ENCODE measurements around the gene NCAM2.

NCAM2 gene

GRCh38 chr21:20997636-20998455 is at the start of gene NCAM2:
NCAM2 (plus strand) TSS chr21:20998409.
- peak; percentile 62 to 84 for DNase-seq

DNA sequence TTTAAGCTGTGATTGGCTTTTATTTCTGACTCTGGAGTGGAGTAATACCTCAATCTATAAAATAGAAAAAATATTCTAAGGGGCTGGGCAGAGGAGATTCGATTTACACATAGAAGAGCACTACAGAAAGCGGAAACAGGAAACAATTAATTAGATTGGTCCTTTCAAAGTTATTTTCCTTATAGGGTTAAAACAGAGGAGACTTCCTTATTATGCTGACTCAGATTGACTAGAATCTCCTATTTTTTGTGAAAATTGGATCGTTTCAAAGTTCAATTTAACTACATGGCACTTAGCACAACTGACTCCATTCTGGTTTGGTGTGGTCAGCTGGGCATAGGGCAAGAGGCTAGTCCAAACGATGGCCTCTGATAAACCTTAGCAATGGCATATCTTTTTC is 48.3 kb upstream of the NCAM2 start:
- no peak for DNase-seq

DNA sequence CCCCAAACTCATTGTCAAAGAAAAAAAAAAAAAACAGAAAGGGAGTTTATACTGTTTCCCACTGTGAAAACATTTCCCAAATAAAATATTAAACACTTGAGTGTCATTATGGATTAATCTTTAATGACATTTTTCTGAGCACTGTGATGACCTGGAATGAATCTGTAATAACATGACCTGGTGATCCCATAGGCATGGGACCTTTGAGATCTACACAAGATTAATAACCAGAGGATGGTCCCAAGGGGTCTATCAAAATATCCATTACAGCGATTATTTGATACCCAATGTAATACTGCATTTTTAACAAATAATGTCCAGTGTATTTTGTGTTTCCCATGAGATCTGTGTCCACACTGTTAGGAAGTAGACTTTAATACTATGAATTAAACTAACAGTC is 32.4 kb upstream of the NCAM2 start:
- DNase-seq: no peak

GRCh38 chr21:20968391-20968790 is 29.8 kb upstream of the NCAM2 start:
- no peak for DNase-seq

- no peak for DNase-seq
Observed at GRCh38 chr21:20970691-20971090, 27.5 kb upstream of the NCAM2 start.

- DNase-seq: peak; percentile 49 to 62
Observed at GRCh38 chr21:20971296-20971921, 26.8 kb upstream of the NCAM2 start.

- no peak for DNase-seq
Observed at GRCh38 chr21:20994790-20995189, 3.4 kb upstream of the NCAM2 start.

DNA sequence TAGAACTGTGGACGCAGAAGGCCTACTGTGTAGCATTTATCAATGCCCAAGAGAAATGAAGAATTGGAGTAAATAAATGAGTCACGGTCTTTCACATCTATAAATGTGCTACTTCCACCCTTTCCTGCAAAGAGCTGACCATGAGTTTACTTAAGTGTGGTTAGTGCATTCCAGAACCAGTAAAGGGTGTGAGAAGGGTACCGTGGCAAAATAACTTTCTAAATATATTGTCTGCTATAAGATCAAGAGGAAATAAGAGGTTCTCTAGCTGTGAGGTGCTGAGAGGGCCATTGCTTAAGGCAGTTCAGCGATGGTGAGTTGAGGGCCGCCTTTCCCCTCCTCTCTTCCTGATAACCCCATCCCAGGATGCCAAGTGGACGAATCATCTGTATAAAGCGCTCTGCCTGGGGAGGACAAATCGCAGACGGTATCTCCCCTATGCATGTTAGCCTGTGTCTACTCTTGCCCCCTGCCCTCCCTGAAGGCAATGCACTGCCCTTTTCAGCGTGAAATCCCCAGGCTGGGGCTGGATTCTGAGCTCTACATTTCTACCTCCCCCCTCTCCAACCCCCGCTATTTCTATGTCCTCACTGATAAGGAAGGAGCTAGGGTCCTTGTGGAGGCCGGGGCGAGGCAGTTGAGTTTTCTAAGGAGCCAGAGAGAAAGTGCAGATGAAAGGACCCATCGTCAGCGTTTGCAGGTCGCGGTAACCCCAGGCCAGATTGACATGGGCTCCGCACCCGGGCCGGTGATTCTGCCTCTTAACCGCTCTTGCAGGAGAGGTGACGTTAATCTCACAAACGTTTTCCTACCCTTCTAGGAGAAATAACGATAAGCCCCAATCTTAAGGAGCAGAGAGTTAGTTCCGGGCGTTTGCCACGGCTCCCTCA is 1.5 kb upstream of the NCAM2 start:
- DNase-seq: no peak

- DNase-seq: no peak
Observed at GRCh38 chr21:20997311-20997635, 936 bp upstream of the NCAM2 start.

DNA sequence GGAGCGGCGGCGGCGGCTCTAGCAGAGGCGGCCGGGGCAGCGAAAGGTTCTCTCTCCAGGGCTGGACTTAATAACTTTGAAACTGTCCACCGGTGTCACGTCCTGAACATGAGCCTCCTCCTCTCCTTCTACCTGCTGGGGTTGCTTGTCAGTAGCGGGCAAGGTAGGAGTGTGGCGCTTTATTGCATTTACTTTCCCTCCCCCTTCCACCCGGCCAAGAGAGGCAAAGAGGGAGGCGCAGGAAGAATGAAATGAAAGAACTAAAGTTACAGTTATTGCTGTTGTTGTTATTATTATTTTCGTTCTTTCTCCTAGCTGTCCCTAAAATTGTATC is 214 bp downstream of the NCAM2 start:
- DNase-seq: peak in 1 of 2 experiments; percentile 64

DNA sequence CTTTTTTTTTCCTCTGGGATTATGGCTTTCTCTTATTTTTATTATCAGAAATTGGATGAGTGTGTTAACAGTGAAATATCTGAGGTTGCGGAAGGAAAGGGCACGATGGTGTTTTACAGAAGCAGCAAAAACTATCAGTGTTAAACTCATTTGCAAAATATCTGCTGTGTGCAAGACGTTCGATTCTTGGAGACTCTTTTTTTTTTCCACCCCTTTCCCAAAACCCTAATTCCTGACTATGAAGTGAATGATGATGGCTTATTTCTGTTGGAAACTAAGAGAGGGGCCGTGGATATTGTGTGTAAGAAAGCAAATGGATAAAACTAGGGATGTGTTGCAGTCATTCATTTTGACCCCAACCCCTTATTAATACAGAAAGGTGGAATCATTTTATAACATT is 677 bp downstream of the NCAM2 start:
- DNase-seq: no peak

- DNase-seq: peak; percentile 22 to 55
Observed at GRCh38 chr21:20999659-21000058, 1.4 kb downstream of the NCAM2 start.

DNA sequence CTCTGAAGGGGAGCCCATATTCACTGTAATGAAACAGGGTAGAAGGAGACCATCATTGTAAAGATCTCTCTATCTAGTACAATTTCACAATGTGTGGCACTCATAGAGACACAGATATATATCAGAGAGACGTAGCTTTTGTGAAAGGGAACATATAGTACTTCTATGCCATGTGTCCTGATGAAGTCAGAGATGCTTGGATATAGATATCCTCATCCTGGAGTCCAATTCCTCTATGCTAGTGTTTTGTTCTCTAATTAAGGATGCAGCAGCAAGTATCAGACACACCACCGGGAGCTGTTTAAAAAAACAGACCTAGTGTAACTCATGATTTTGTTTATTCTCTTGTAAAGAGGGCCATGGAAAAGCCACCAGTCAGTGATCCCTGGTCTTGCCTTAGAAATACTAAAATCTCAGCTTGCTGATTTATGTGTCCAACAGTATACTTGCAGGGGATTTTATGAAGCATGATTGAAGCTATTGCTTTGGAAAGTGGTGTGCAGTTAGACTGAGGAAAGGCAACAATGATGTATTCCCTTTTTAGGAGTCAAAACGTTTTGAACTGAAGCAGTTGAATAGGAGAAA is 2.5 kb downstream of the NCAM2 start:
- no peak for DNase-seq

DNA sequence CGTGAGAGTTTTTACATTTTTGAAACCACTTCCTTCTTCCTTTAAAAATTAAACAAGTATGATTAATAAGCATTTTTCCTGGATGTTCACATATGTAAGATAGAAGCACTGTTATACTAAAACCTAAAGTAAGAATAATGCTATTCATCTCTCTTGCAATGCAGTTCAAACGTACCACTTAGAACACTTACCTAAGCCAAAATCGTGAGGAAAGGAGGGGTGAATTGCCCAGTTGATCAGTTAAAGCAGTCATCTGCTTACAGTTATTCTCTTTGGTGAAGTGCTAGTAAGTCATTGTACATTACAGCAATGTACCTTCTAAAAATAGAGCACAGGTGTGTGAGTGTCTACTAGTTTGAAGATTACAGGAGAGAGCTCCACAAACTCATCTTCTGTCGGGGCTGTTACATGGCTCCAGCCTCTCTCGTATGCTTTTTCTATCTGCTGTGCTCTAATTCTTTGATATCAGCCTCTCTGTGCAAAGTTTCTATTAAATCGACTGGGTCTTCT is 3.4 kb downstream of the NCAM2 start:
- DNase-seq: no peak

DNA sequence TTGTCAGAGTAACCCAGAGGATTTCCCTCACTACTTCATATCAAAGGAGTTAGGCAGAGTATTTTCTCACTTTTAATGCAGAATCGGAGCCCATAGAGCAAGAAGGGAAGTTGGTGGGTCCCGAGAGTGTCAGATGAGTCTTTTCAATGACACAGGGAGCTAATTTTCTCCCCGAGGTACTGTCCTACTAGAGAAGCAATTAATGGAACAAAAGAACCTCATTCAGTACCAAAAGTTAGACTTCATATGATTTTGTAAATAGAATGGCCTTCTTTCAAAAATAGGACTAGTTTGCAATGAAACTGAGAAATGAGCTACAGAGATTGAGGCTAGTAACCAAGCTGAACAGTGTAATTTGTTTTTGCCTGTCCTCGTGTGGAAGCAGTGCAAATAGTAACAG is 3.9 kb downstream of the NCAM2 start:
- DNase-seq: no peak

- peak; percentile 47 to 54 for DNase-seq
Observed at GRCh38 chr21:21003701-21004100, 5.5 kb downstream of the NCAM2 start.

DNA sequence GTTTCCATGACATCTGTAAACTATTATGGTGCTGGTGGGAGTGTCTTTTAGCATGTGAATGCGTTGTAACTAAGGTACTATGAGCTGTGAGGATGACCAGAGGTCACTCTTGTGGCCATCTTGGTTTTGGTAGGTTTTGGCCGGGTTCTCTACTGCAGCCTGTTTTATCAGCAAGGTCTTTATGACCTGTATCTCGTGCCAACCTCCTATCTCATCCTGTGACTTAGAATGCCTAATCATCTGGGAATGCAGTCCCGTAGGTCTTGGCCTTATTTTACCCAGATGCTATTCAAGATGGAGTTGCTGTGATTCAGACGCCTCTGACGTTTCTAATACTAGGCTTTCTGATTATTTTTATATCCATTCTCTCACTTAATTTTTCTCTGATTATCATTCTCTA is 9.4 kb downstream of the NCAM2 start:
- DNase-seq: no peak

GRCh38 chr21:21010228-21010627 is 12.0 kb downstream of the NCAM2 start:
- no peak for DNase-seq

GRCh38 chr21:21010698-21011097 is 12.5 kb downstream of the NCAM2 start:
- no peak for DNase-seq

- no peak for DNase-seq
Observed at GRCh38 chr21:21018821-21019220, 20.6 kb downstream of the NCAM2 start.

- no peak for DNase-seq
Observed at GRCh38 chr21:21019681-21020080, 21.5 kb downstream of the NCAM2 start.

- DNase-seq: no peak
Observed at GRCh38 chr21:21025742-21026141, 27.5 kb downstream of the NCAM2 start.

GRCh38 chr21:21028275-21028820 is 30.1 kb downstream of the NCAM2 start:
- no peak for DNase-seq

Measured in SHP77 (cell line).